C4-2B (cell line): ENCODE measurements around the gene FBXW5.

Source experiments
- ZFX ChIP-seq: fragments of 450-650 bp; IDR thresholded peaks from 2 replicates; pipeline ENCODE4 v1.6.1; 2017
- TF ChIP-seq, protein P1 (sequence below): fragments of 450-650 bp; conservative IDR thresholded peaks from 2 replicates; pipeline ENCODE4 v1.5.1; 2017; ENCODE audit warnings: mild to moderate bottlenecking

DNA sequence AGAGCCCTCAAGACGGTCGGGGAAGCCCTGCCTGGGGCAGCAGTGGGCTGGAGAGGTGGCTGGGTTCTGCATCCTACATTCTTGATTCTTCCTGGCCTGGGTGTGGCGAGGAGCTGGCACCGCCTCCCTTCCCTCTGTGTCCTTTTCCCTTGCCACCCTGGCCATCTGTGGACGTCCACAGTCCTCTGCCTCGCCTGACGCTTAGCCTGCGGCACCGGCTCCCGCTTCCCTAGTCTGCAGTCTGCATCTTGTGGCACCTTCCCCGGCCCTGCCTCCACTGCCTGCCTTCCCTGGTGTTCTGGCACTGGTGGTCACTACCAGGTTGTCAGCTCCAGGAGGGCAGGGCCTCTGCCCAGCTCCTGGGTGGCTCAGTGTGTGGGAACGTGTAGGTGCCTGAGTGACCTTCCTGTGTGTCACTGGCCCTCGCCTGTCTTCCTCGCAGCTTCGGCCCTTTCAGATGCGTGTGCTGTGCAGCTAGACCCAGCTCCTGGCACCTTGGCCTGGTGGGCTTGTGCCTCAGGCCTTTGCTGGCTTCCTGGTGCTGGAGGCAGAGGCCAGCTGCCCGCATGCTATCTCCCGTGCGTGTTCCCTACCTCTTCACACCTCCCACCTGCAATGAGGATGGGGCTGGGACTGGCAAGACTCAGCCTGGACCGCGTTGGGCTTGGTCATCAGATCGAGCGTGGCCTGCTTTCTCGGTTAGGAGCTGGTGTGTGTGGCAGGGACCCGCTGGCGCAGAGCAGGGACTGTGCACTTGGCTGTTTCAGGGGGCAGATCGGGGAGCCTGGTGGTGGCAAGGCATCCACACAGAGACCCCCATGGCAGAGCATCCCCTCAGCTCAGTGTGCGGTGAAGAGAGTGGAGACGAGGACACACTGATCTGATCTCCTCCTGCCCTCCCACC is 37.3 kb downstream of the FBXW5 start:
- TF ChIP-seq, protein P1, sequence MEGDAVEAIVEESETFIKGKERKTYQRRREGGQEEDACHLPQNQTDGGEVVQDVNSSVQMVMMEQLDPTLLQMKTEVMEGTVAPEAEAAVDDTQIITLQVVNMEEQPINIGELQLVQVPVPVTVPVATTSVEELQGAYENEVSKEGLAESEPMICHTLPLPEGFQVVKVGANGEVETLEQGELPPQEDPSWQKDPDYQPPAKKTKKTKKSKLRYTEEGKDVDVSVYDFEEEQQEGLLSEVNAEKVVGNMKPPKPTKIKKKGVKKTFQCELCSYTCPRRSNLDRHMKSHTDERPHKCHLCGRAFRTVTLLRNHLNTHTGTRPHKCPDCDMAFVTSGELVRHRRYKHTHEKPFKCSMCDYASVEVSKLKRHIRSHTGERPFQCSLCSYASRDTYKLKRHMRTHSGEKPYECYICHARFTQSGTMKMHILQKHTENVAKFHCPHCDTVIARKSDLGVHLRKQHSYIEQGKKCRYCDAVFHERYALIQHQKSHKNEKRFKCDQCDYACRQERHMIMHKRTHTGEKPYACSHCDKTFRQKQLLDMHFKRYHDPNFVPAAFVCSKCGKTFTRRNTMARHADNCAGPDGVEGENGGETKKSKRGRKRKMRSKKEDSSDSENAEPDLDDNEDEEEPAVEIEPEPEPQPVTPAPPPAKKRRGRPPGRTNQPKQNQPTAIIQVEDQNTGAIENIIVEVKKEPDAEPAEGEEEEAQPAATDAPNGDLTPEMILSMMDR = no peak
- no peak for TF ChIP-seq ZFX
